Measurements from ENCODE around the gene STARD8.

The STARD8 gene

GRCh38 chrX:68753218-68753617 is 105.8 kb downstream of the STARD8 start:
- no peak for DNase-seq (ENCODE audit: low spot score)

- no peak for DNase-seq (ENCODE audit: low spot score)
Observed at GRCh38 chrX:68754406-68754805, 106.9 kb downstream of the STARD8 start.

GRCh38 chrX:68755616-68756125 is 108.2 kb downstream of the STARD8 start:
- DNase-seq (ENCODE audit: low spot score), result no peak

GRCh38 chrX:68757331-68757730 is 109.9 kb downstream of the STARD8 start:
- no peak for DNase-seq (ENCODE audit: low spot score)

- no peak for DNase-seq (ENCODE audit: low spot score)
Observed at GRCh38 chrX:68757731-68758130, 110.3 kb downstream of the STARD8 start.

GRCh38 chrX:68758671-68759070 is 111.2 kb downstream of the STARD8 start:
- no peak for DNase-seq (ENCODE audit: low spot score)

- DNase-seq (ENCODE audit: low spot score), result no peak
Observed at GRCh38 chrX:68761086-68761485, 113.6 kb downstream of the STARD8 start.

GRCh38 chrX:68762766-68763165 is 115.3 kb downstream of the STARD8 start:
- no peak for DNase-seq (ENCODE audit: low spot score)

GRCh38 chrX:68763481-68763880 is 116.0 kb downstream of the STARD8 start:
- DNase-seq (ENCODE audit: low spot score), result no peak

Data from LoVo (cell line).